OCI-LY7 (cell line): Measurements from ENCODE around the gene HIVEP3. TPM values are rescaled to one million over a fixed set of nuclear protein-coding genes. Genes with fewer than 3 reads are reported as not detected.

Experiments used
- BruUV-seq: library from RNA; stranded (reverse); fragments of 400-500 nt; replicated peaks from 2 replicates; lab custom pipeline; 2021; lab: Mats Ljungman, UMichigan
- CTCF ChIA-PET: fragments of 300-600 bp; sonication (Branson Sonifier 250); formaldehyde crosslinking; loops from one replicate; lab custom pipeline; 2022; ENCODE audit warnings: antibody characterized with exemption; ENCODE audit not compliant: unreplicated experiment; lab: Charles Lee
- POLR2A ChIA-PET: fragments of 300-600 bp; sonication (Branson Sonifier 250); formaldehyde crosslinking; loops from one replicate; lab custom pipeline; 2022; ENCODE audit warnings: antibody characterized with exemption; lab: Charles Lee
- DNase-seq: peaks from one replicate; pipeline ENCODE4 v3.0.0-alpha.2; 2015; ENCODE audit warnings: low spot score
- H2AFZ ChIP-seq: fragments of 200-600 bp; sonication (generic), shearing (Covaris generic); 2 replicates; pipeline ENCODE4 v1.6.1; 2014; ENCODE audit warnings: mild to moderate bottlenecking, antibody characterized with exemption, low read length, moderate library complexity
- H3K27ac ChIP-seq: fragments of 200-600 bp; sonication (generic); 2 replicates; pipeline ENCODE4 v1.5.1; 2014; ENCODE audit warnings: mixed run types, low read depth, mild to moderate bottlenecking, moderate library complexity, low read length, inconsistent platforms; ENCODE audit not compliant: poor library complexity, severe bottlenecking
- H3K36me3 ChIP-seq: fragments of 200-600 bp; sonication (generic); 2 replicates; pipeline ENCODE4 v1.6.1; 2014; ENCODE audit warnings: mild to moderate bottlenecking, antibody characterized with exemption, low read length, moderate library complexity, mixed read lengths; ENCODE audit not compliant: insufficient read depth
- H3K4me1 ChIP-seq: fragments of 200-600 bp; sonication (generic); 2 replicates; pipeline ENCODE4 v1.5.1; 2014; ENCODE audit warnings: mild to moderate bottlenecking, low read length; ENCODE audit not compliant: insufficient read depth, poor library complexity, severe bottlenecking
- H3K4me2 ChIP-seq: fragments of 200-600 bp; sonication (generic); 2 replicates; pipeline ENCODE4 v1.6.1; 2014; ENCODE audit warnings: mild to moderate bottlenecking, low read length
- H3K4me3 ChIP-seq: fragments of 200-600 bp; sonication (generic); 2 replicates; pipeline ENCODE4 v1.5.1; 2014; ENCODE audit warnings: mild to moderate bottlenecking, low read depth, low read length; ENCODE audit not compliant: poor library complexity, severe bottlenecking
- H3K79me2 ChIP-seq: fragments of 200-600 bp; sonication (generic); 2 replicates; pipeline ENCODE4 v1.6.1; 2016; ENCODE audit warnings: low read depth, mild to moderate bottlenecking, low read length, moderate library complexity, mixed read lengths; ENCODE audit not compliant: insufficient read depth
- H3K9me2 ChIP-seq: fragments of 200-600 bp; sonication (generic); 2 replicates; pipeline ENCODE4 v1.6.1; 2016; ENCODE audit warnings: mild to moderate bottlenecking, low read length, mixed read lengths; ENCODE audit not compliant: insufficient read depth
- H3K9me3 ChIP-seq: fragments of 200-600 bp; sonication (generic); 2 replicates; pipeline ENCODE4 v1.6.1; 2014; ENCODE audit warnings: mild to moderate bottlenecking, mixed run types, low read length, mixed read lengths
- H4K20me1 ChIP-seq: fragments of 200-600 bp; sonication (generic); 2 replicates; pipeline ENCODE4 v1.6.1; 2014; ENCODE audit warnings: mild to moderate bottlenecking, antibody characterized with exemption, low read length, moderate library complexity, mixed read lengths; ENCODE audit not compliant: insufficient read depth
- EZH2phosphoT487 ChIP-seq: fragments of 200-600 bp; sonication (generic); IDR thresholded peaks from 2 replicates; pipeline ENCODE4 v1.6.1; 2018; ENCODE audit warnings: low read depth, borderline replicate concordance, mild to moderate bottlenecking, mixed run types, antibody characterized with exemption, low read length, moderate library complexity, mixed read lengths
- intact Hi-C: fragments of 100-400 bp; cut with micrococcal nuclease; formaldehyde crosslinking; loops from one replicate; pipeline ENCODE4 v1.10.0; 2022; ENCODE audit not compliant: unreplicated experiment
- total RNA-seq, 2 experiments: library from RNA; depleted of rRNA in 1 of 2; stranded (reverse); fragments of >200 nt in 1 of 2; shearing (Covaris generic) in 1 of 2; gene quantifications; 2 replicates each; pipeline ENCODE4 v1.2.3, GENCODE V29; 2014 to 2022
- TF ChIP-seq, protein P1 (sequence below): fragments of 200-600 bp; sonication (generic); conservative IDR thresholded peaks from 2 replicates; pipeline ENCODE4 v1.5.1; 2014; ENCODE audit warnings: mild to moderate bottlenecking, antibody characterized with exemption, low read length, moderate library complexity, mixed read lengths

The HIVEP3 gene
- total RNA-seq, 2 experiments from 2014 or later: 0.53 to 0.60 TPM

GRCh38 chr1:41474490-41475271 lies 444.0 kb downstream of the HIVEP3 start:
- TF ChIP-seq EZH2phosphoT487: no peak
- TF ChIP-seq, protein P1, sequence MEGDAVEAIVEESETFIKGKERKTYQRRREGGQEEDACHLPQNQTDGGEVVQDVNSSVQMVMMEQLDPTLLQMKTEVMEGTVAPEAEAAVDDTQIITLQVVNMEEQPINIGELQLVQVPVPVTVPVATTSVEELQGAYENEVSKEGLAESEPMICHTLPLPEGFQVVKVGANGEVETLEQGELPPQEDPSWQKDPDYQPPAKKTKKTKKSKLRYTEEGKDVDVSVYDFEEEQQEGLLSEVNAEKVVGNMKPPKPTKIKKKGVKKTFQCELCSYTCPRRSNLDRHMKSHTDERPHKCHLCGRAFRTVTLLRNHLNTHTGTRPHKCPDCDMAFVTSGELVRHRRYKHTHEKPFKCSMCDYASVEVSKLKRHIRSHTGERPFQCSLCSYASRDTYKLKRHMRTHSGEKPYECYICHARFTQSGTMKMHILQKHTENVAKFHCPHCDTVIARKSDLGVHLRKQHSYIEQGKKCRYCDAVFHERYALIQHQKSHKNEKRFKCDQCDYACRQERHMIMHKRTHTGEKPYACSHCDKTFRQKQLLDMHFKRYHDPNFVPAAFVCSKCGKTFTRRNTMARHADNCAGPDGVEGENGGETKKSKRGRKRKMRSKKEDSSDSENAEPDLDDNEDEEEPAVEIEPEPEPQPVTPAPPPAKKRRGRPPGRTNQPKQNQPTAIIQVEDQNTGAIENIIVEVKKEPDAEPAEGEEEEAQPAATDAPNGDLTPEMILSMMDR: no peak
- DNase-seq: no peak
- CTCF ChIA-PET: no interaction called here

GRCh38 chr1:41473738-41474362 lies 444.9 kb downstream of the HIVEP3 start:
- CTCF ChIA-PET: no interaction called here
- no TSS peak for BruUV-seq
- intact Hi-C loops: no loop called here
- Histone ChIP-seq H3K9me3 (no peaks in the 10 kb centered on the region), H3K9me2 (no peaks in the 10 kb centered on the region), H4K20me1 (no peaks in the 10 kb centered on the region), H3K4me3 (no peak overlapping the region), H3K4me2 (no peak overlapping the region), H2AFZ (no peak overlapping the region), H3K36me3 (no peaks in the 10 kb centered on the region), H3K27ac (no peak overlapping the region), H3K79me2 (no peaks in the 10 kb centered on the region), H3K4me1 (no peaks in the 10 kb centered on the region)
- TF ChIP-seq EZH2phosphoT487: no peak
- DNase-seq: no peak
- POLR2A ChIA-PET: no interaction called here

More at GRCh38 chr1:41474490-41475271, 444.0 kb downstream of the HIVEP3 start:
- Histone ChIP-seq H3K79me2 (no peaks in the 10 kb centered on the region), H4K20me1 (no peaks in the 10 kb centered on the region), H3K9me3 (no peaks in the 10 kb centered on the region), H2AFZ (no peak overlapping the region), H3K4me2 (no peak overlapping the region), H3K36me3 (no peaks in the 10 kb centered on the region), H3K4me3 (no peak overlapping the region), H3K4me1 (no peaks in the 10 kb centered on the region), H3K9me2 (no peaks in the 10 kb centered on the region), H3K27ac (no peak overlapping the region)
- intact Hi-C loops: no loop called here
- BruUV-seq: no TSS peak
- POLR2A ChIA-PET: interaction anchor here (0.6 kb wide), 1 partner anchor 113 kb away, joined by 3 read pairs; the partner anchor contains the start of gene FOXO6

- no peaks in the 10 kb centered on the region for H3K36me3 ChIP-seq
- no peak overlapping the region for H2AFZ ChIP-seq
- DNase-seq: no peak
- CTCF ChIA-PET: no interaction called here
- H4K20me1 ChIP-seq: no peaks in the 10 kb centered on the region
- H3K9me2 ChIP-seq: no peaks in the 10 kb centered on the region
- TF ChIP-seq, protein P1: no peak
- TF ChIP-seq EZH2phosphoT487: no peak
- no peak overlapping the region for H3K4me2 ChIP-seq
- no TSS peak for BruUV-seq
- intact Hi-C loops: no loop called here
- no peaks in the 10 kb centered on the region for H3K4me1 ChIP-seq
- H3K27ac ChIP-seq: no peak overlapping the region
- H3K4me3 ChIP-seq: no peak overlapping the region
- H3K79me2 ChIP-seq: no peaks in the 10 kb centered on the region
- no peaks in the 10 kb centered on the region for H3K9me3 ChIP-seq
- POLR2A ChIA-PET: no interaction called here
These were observed 447.1 kb downstream of the HIVEP3 start for GRCh38 chr1:41471658-41472057.
